Hepatocyte (in vitro differentiated cells): ENCODE results near the gene FOXO1. TPM values are rescaled to one million over a fixed set of nuclear protein-coding genes. Genes with fewer than 3 reads are reported as not detected.

Source experiments
- DNase-seq: peaks from one replicate; pipeline ENCODE4 v3.0.0-alpha.2; 2016; ENCODE audit warnings: low spot score
- H2AFZ ChIP-seq: fragments of 200-600 bp; sonication (generic); 2 replicates; pipeline ENCODE4 v1.6.0; 2016; ENCODE audit warnings: antibody characterized with exemption, mild to moderate bottlenecking
- H3K27ac ChIP-seq: fragments of 200-600 bp; sonication (generic); 2 replicates; pipeline ENCODE4 v1.5.1; 2016; ENCODE audit warnings: mild to moderate bottlenecking
- H3K27me3 ChIP-seq: fragments of 200-600 bp; sonication (generic); 2 replicates; pipeline ENCODE4 v1.6.1; 2016
- H3K36me3 ChIP-seq: fragments of 200-600 bp; sonication (generic); replicated peaks from 2 replicates; pipeline ENCODE4 v1.5.1; 2016; ENCODE audit warnings: low read depth; ENCODE audit not compliant: insufficient read depth
- H3K4me1 ChIP-seq: fragments of 200-600 bp; sonication (generic); 2 replicates; pipeline ENCODE4 v1.5.1; 2016; ENCODE audit warnings: mild to moderate bottlenecking, moderate library complexity; ENCODE audit not compliant: insufficient read depth
- H3K4me2 ChIP-seq: fragments of 200-600 bp; sonication (generic); 2 replicates; pipeline ENCODE4 v1.6.0; 2016
- H3K4me3 ChIP-seq: fragments of 200-600 bp; sonication (generic); 2 replicates; pipeline ENCODE4 v1.5.1; 2016; ENCODE audit warnings: mild to moderate bottlenecking
- H3K79me2 ChIP-seq: fragments of 200-600 bp; sonication (generic); 2 replicates; pipeline ENCODE4 v1.6.0; 2017; ENCODE audit warnings: mild to moderate bottlenecking
- H3K9me2 ChIP-seq: fragments of 200-600 bp; sonication (generic); replicated peaks from 2 replicates; pipeline ENCODE4 v1.6.0; 2017; ENCODE audit warnings: mild to moderate bottlenecking; ENCODE audit not compliant: insufficient read depth
- H3K9me3 ChIP-seq: fragments of 200-600 bp; sonication (generic); 2 replicates; pipeline ENCODE4 v1.5.1; 2016; ENCODE audit warnings: low read depth, mild to moderate bottlenecking
- H4K20me1 ChIP-seq: fragments of 200-600 bp; sonication (generic); 2 replicates; pipeline ENCODE4 v1.6.0; 2016; ENCODE audit warnings: mild to moderate bottlenecking; ENCODE audit not compliant: insufficient read depth, poor library complexity, severe bottlenecking
- EZH2 ChIP-seq: fragments of 200-600 bp; sonication (generic); IDR thresholded peaks from 2 replicates; pipeline ENCODE4 v1.6.1; 2016; ENCODE audit warnings: antibody characterized with exemption, mild to moderate bottlenecking, borderline replicate concordance
- EZH2phosphoT487 ChIP-seq: fragments of 200-600 bp; sonication (generic); IDR thresholded peaks from one replicate; pipeline ENCODE4 v1.6.1; 2018; ENCODE audit warnings: antibody characterized with exemption, mild to moderate bottlenecking, low read depth, moderate library complexity; ENCODE audit not compliant: unreplicated experiment, severe bottlenecking
- WGBS: methylation state at CpG from one replicate; pipeline ENCODE4 v1.1.6; 2016; ENCODE audit warnings: low lambda C conversion rate; ENCODE audit errors: missing lambda C conversion rate; 5-methylcytosine and 5-hydroxymethylcytosine counted together
- polyA plus RNA-seq: library from polyadenylated mRNA; unstranded; fragments of >200 nt; fragmentation: Nextera tagmentation; extraction: Ambion mirVana; gene quantifications from 2 replicates; pipeline ENCODE4 v1.2.1, GENCODE V29; 2016
- total RNA-seq: library from RNA; depleted of rRNA; stranded (reverse); fragments of >200 nt; gene quantifications from 2 replicates; pipeline ENCODE4 v1.2.3, GENCODE V29; 2014
- TF ChIP-seq, protein P1 (sequence below): fragments of 200-600 bp; sonication (generic); IDR thresholded peaks from 2 replicates; pipeline ENCODE4 v1.5.1; 2016; ENCODE audit warnings: antibody characterized with exemption, mild to moderate bottlenecking; ENCODE audit not compliant: poor library complexity

FOXO1 gene
- total and polyA plus RNA-seq, 2 experiments from 2014 or later, result 30.3 to 35.2 TPM

DNA sequence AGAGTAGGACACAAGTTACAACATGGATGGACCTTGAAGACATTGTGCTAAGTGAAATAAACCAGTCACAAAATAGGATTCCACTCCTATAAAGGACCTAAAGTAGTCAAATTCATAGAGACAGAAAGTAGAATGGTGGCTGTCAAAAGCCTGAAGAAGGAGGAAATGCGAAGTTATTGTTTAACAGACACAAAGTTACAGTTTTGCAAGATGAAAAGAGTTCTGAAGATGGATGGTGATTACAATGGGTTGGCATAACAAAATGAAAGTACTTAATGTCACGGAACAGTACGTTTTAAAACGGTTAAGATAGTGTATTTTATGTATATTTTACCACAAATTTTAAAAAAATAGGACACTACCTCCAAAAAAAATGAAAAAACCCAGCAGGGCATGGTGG is 34.8 kb downstream of the FOXO1 start:
- no peak overlapping the region for H2AFZ ChIP-seq
- peaks cover 84% of the 10 kb centered on the region for H3K79me2 ChIP-seq
- H3K4me2 ChIP-seq, result no peak overlapping the region
- DNase-seq, result no peak
- H3K4me1 ChIP-seq, result no peaks in the 10 kb centered on the region
- TF ChIP-seq, protein P1, sequence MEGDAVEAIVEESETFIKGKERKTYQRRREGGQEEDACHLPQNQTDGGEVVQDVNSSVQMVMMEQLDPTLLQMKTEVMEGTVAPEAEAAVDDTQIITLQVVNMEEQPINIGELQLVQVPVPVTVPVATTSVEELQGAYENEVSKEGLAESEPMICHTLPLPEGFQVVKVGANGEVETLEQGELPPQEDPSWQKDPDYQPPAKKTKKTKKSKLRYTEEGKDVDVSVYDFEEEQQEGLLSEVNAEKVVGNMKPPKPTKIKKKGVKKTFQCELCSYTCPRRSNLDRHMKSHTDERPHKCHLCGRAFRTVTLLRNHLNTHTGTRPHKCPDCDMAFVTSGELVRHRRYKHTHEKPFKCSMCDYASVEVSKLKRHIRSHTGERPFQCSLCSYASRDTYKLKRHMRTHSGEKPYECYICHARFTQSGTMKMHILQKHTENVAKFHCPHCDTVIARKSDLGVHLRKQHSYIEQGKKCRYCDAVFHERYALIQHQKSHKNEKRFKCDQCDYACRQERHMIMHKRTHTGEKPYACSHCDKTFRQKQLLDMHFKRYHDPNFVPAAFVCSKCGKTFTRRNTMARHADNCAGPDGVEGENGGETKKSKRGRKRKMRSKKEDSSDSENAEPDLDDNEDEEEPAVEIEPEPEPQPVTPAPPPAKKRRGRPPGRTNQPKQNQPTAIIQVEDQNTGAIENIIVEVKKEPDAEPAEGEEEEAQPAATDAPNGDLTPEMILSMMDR, result no peak
- no peak for TF ChIP-seq EZH2phosphoT487
- H4K20me1 ChIP-seq, result peaks cover 17% of the 10 kb centered on the region
- H3K27ac ChIP-seq, result no peak overlapping the region
- H3K4me3 ChIP-seq, result no peak overlapping the region
- 92% methylated on average over 4 of the region's 4 CpGs for WGBS
- H3K9me3 ChIP-seq, result no peaks in the 10 kb centered on the region
- H3K9me2 ChIP-seq, result no peaks in the 10 kb centered on the region
- no peaks in the 10 kb centered on the region for H3K36me3 ChIP-seq
- H3K27me3 ChIP-seq, result no peaks in the 10 kb centered on the region

DNA sequence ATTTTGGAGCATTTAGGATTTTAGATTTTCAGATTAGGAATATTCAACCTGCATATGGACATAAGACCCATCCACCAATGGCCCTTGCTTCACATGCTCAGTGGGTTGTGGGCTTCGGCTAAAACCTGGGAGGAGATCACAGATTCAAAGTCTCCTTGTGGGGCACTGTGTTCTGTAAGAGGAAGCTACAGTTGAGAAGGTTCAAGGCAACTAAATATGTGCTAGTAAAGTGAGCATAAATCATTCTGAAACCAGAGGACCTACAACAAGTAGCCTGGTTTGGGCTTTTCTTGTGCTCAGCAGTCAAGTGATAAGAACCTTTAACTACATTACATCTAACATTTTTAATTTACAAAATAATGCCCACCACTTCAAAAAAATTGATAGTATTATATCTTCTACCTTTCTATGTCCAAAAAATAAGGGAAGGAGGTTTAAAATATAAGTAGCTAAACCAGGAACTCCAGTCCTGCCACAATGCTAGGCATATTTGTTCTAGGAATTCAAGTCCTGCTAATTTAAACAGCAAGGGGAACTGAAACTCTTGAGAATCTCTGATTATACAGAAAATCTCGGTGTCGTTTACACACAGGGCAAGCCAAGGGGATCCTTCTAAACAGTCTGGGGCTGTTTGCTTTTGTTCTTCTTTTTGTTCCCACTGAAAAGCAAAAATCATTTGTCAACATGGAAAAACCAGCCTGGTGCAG is 36.6 kb downstream of the FOXO1 start:
- Histone ChIP-seq H3K79me2 (peaks cover 85% of the 10 kb centered on the region), H3K9me2 (no peaks in the 10 kb centered on the region), H3K27me3 (no peaks in the 10 kb centered on the region), H3K9me3 (no peaks in the 10 kb centered on the region), H3K4me3 (no peak overlapping the region), H3K36me3 (no peaks in the 10 kb centered on the region), H3K4me1 (no peaks in the 10 kb centered on the region), H3K4me2 (no peak overlapping the region), H3K27ac (no peak overlapping the region), H2AFZ (no peak overlapping the region), H4K20me1 (peaks cover 28% of the 10 kb centered on the region)
- no peak for DNase-seq
- WGBS, result 71% methylated on average over 3 of the region's 3 CpGs
- TF ChIP-seq, protein P1, result no peak
- TF ChIP-seq EZH2, result no peak
- TF ChIP-seq EZH2phosphoT487, result no peak

DNA sequence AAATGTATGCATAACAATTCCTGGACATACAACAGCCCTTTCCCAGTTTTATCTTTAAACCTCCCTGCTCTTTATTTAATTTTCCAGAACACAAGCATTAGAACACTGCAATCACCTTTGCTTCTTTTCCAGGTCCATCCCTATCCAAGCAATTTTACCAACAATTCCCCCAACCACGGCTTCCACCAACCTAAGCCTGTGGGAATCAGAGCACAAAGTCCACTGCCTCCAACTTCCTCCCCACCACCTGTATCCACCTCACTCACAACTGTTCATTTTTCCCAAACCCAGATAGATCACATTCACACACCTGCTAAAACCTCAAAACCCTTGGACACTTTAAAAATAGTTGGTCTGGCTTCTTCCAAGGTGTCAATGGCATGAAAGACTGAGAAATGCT is 39.5 kb downstream of the FOXO1 start:
- Histone ChIP-seq H3K9me2 (no peaks in the 10 kb centered on the region), H3K27me3 (no peaks in the 10 kb centered on the region), H4K20me1 (peaks cover 34% of the 10 kb centered on the region), H3K9me3 (no peaks in the 10 kb centered on the region), H3K36me3 (no peaks in the 10 kb centered on the region), H3K79me2 (peaks cover 84% of the 10 kb centered on the region), H3K27ac (no peak overlapping the region), H3K4me3 (no peak overlapping the region), H3K4me1 (peaks cover 6% of the 10 kb centered on the region), H3K4me2 (no peak overlapping the region), H2AFZ (no peak overlapping the region)
- WGBS, result 80% methylated on average over 1 of the region's 1 CpG
- no peak for DNase-seq
- TF ChIP-seq EZH2 (no peak), EZH2phosphoT487 (no peak)
- TF ChIP-seq, protein P1, result no peak
